Memory B cell (primary cell): Measurements from ENCODE around the gene BAD.

ENCODE experiments used
- ATAC-seq: fragments of 150-1000 bp; cut with Tn5 transposase; 2 replicates; pipeline ENCODE4 v1.10.0; 2021; ENCODE audit warnings: low read depth, mild to moderate bottlenecking, moderate library complexity
- DNase-seq, 2 donors: peaks; one replicate each; pipeline ENCODE4 v3.0.0; 2022; ENCODE audit warnings: low spot score in 2 of 2
- H3K27ac Mint-ChIP-seq: one replicate; pipeline ENCODE4 v1.8.0; 2022; ENCODE audit warnings: mild to moderate bottlenecking, moderate library complexity, mixed read lengths
- H3K27me3 Mint-ChIP-seq: one replicate; pipeline ENCODE4 v1.8.0; 2022; ENCODE audit warnings: mixed read lengths
- H3K36me3 Mint-ChIP-seq: one replicate; pipeline ENCODE4 v1.8.0; 2022; ENCODE audit warnings: mild to moderate bottlenecking, mixed read lengths
- H3K4me1 Mint-ChIP-seq: one replicate; pipeline ENCODE4 v1.8.0; 2022; ENCODE audit warnings: mixed read lengths
- H3K4me3 Mint-ChIP-seq: one replicate; pipeline ENCODE4 v1.8.0; 2022; ENCODE audit warnings: mild to moderate bottlenecking, moderate library complexity, mixed read lengths
- H3K9me3 Mint-ChIP-seq: one replicate; pipeline ENCODE4 v1.8.0; 2022; ENCODE audit warnings: mixed read lengths

Gene BAD

DNA sequence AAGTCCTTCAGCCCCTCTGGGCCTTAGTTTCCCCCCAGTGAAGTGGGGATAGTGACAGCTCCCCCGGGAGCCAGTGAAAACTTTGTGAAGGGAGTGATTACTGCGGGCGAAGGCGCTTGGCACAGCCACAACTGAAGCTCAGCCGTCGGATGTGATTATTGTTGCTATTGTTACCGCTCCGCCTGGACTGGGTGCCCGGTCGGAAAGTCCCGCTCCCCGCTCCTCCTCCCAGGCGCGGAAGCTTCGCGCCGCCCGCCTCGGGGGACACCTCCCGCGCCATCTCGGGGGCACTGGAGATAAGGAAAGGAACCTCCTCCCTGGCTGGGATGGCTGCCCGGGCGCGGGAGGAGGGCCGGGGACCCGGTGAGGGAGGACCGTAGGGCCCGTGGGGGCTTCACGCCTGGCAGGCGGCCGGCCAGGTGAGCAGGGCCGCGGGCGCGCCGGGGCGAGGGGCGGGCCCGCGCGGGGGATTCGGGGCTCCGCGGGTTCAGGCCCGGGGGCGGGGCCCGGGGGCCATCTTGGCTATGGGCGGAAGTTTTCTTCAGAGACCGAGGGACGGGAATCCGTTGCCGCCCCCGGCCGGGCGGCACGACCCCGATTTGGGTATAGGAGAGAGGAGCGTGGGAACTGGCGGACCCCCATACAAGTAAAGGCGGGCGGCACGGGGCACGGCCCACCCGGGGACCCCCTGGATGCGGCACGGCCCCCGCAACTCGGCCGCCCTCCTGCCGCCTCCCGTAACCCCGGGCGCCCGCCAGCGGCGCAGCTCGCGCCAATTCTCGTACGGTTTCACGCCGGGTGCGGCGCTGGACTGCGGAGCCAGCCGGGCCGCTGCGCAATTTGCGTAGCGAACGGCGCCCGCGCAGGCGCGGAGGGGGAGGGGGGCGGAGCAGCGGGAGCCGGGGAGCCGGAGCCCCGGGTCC is 758 bp upstream of the BAD start, which contains the start of gene GPR137:
GPR137 (plus strand) TSS at position 887 of the 923 bp plus-strand sequence. CDS start 677 bp downstream, outside the sequence.
- Mint-ChIP-seq H3K27ac (peak within 1 kb of the TSS; percentile 99), H3K4me1 (peaks cover 13% of the 10 kb centered on the region), H3K27me3 (no peaks in the 10 kb centered on the region), H3K4me3 (peak within 1 kb of the TSS; percentile 97), H3K9me3 (no peaks in the 10 kb centered on the region), H3K36me3 (peaks cover 6% of the 10 kb centered on the region)
- DNase-seq (peak; percentile 98 to 100), ATAC-seq (peak; percentile 71)

DNA sequence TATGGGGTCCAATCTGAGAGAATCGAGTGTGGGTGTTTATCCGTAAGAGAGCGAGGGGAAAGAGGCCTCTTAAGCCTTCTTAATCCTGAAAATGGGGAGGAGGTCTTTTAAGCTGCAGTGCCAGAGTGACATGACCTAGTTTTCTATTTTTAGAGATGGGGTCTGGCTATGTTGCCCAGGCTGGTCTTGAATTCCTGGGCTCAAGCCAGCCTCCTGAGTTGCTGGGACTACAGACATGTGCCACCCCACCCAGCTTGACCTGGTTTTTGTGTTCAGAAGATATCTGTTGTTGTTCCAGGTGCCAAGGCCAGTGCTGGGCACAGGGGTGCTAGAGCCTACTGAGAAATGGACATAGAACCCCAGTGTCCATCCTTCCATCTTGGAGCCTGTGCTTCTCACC is 1.4 kb downstream of the BAD start:
- DNase-seq (no peak), ATAC-seq (no peak)
- Mint-ChIP-seq H3K27ac (peak overlapping the region; percentile 99), H3K4me1 (peaks cover 13% of the 10 kb centered on the region), H3K9me3 (no peaks in the 10 kb centered on the region), H3K4me3 (peak overlapping the region; percentile 51), H3K27me3 (no peaks in the 10 kb centered on the region), H3K36me3 (peaks cover 11% of the 10 kb centered on the region)

DNA sequence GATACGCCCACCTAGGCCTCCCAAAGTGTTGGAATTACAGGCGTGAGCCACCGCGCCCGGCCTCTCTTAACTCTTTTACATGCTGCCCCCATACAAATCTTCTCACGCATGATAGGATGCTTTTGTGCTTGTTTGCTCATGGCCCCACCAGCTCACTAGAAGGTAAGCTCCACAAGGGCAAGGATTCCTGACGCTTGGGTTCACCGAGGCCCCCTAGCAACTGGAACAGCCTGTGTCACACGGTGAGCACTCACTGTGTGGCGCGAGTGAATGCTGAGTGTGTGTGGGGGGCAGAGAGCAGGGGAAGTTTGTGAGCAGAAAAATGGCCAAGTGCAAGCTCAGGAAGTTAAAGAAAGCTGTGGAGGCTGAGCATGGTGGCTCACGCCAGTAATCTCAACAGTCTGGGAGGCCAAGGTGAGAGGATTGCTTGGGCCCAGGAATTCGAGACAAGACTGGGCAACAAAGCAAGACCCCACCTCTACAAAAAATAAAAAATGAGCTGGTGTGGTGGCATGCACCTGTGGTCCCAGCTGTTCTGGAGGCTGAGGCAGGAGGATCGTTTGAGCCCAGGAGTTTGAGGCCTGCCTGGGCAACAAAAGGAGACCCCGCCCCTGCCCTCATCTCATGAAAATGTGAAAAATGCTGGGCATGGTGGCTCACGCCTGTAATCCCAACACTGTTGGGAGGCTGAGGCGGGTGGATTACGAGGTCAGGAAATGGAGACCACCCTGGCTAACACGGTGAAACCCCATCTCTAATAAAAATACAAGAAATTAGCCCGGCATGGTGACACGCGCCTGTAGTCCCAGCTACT is 2.3 kb downstream of the BAD start:
- peak overlapping the region; percentile 62 for H3K27ac Mint-ChIP-seq
- H3K4me3 Mint-ChIP-seq: no peak overlapping the region

DNA sequence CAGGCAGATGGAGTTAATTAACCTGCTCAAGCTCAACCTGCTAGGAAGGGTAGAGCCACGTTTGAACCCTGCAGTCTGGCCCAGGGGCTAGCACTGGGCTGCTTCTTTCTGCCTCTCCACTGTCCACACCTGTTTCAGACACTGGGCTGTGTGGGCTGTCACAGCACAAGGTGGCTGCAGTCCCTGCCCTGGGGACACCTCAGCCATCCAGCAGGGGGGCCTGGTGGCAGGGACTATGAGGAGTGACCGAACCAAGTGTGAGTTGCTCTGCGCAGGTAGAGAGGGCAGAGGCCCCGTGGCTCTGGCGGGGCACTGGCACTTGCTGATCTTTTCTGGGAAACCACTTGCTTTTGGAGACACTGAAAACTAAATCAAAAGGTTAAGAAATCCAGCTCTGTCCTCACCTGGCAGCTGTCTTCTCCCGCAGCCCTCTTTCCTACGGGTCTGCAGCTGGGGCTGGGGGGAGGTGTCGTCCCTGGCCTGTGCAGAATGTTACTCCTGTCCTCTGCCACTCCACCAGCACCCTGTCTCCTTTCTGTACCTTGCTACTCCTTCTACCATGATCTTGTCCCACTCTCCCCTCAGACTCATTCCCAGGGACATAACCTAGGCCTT is 5.8 kb downstream of the BAD start:
- DNase-seq (no peak), ATAC-seq (no peak)
- peaks cover 3% of the 10 kb centered on the region for H3K4me1 Mint-ChIP-seq
- no peaks in the 10 kb centered on the region for H3K27me3 Mint-ChIP-seq
- H3K9me3 Mint-ChIP-seq: no peaks in the 10 kb centered on the region
- peaks cover 11% of the 10 kb centered on the region for H3K36me3 Mint-ChIP-seq
- no peak overlapping the region for H3K27ac Mint-ChIP-seq
- no peak overlapping the region for H3K4me3 Mint-ChIP-seq

More for the DNA sequence above, 2.3 kb downstream of the BAD start:
- Mint-ChIP-seq H3K36me3 (peaks cover 11% of the 10 kb centered on the region), H3K4me1 (peaks cover 13% of the 10 kb centered on the region), H3K9me3 (no peaks in the 10 kb centered on the region), H3K27me3 (no peaks in the 10 kb centered on the region)
- DNase-seq (no peak), ATAC-seq (no peak)

DNA sequence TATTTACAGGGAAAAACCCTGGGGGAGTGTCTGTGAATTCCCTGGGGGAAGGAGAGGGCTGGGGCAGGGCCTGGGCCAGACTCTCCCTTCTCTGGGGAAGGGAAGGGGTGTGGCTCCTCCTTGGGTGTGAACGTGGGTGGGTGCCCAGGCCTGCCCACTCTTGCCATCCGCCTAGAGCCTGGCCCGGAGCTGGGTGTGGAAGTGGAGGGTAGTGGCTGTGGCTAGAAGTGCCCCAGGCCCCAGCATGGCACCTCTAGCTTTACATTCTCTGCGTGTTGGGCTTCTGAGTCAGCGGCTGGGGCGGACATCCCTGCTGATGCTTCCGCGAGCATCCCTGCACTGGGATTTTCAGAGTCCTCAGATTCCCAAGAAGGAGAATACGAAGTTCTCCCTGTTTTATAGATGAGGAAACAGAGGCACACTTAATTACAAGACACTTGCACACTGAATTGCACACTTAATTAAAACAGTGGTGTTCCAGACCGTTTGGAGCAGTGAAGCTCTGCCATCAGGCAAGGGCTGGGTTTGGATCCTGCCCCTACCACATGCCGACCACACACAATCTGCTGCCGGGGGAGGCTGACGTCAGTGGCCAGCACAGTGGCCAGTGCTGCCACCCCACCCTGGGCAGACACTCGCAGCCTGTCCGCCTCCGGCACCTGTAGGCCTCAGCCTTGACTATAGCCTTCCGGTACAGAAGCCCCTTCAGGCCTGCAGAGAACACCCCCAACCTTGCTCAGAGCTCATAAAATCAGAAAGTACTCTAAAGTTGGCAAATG is 7.6 kb downstream of the BAD start:
- ATAC-seq: no peak
- Mint-ChIP-seq H3K9me3 (no peaks in the 10 kb centered on the region), H3K27ac (no peak overlapping the region)

DNA sequence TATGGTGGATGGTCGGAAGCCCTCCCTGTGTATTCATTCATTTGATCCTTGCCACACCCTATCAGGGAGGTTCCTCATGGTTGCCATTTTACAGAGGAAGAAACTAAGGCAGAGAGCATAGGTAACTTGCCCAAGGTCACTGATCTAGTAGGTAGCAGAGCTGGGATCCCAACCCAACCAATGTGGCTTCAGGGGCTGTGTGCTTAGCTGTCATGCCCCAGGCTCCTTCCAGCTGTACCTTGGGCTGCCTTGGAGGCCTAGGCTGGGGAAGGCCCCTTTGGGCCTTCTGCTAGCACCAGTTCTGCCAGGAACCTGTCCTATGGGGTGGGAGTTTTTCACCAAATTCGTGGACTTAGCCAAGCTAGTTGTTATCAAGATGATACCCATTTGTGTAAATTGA is 8.6 kb downstream of the BAD start:
- no peaks in the 10 kb centered on the region for H3K9me3 Mint-ChIP-seq
- H3K4me3 Mint-ChIP-seq: no peak overlapping the region
- H3K36me3 Mint-ChIP-seq: peaks cover 5% of the 10 kb centered on the region
- DNase-seq (no peak), ATAC-seq (no peak)
- H3K27ac Mint-ChIP-seq: no peak overlapping the region
- peaks cover under 1% of the 10 kb centered on the region for H3K4me1 Mint-ChIP-seq
- no peaks in the 10 kb centered on the region for H3K27me3 Mint-ChIP-seq

More for the DNA sequence above, 7.6 kb downstream of the BAD start:
- Mint-ChIP-seq H3K4me1 (no peaks in the 10 kb centered on the region), H3K36me3 (peaks cover 8% of the 10 kb centered on the region), H3K27me3 (no peaks in the 10 kb centered on the region), H3K4me3 (no peak overlapping the region)
- no peak for DNase-seq

- H3K27me3 Mint-ChIP-seq: no peaks in the 10 kb centered on the region
- ATAC-seq: no peak
- no peak overlapping the region for H3K4me3 Mint-ChIP-seq
- H3K36me3 Mint-ChIP-seq: peaks cover 5% of the 10 kb centered on the region
- no peaks in the 10 kb centered on the region for H3K9me3 Mint-ChIP-seq
- H3K27ac Mint-ChIP-seq: no peak overlapping the region
- peaks cover 4% of the 10 kb centered on the region for H3K4me1 Mint-ChIP-seq
- DNase-seq: no peak
Observed at GRCh38 chr11:64275031-64275800, 9.2 kb downstream of the BAD start.

GRCh38 chr11:64269540-64270220 is 14.8 kb downstream of the BAD start:
- DNase-seq: peak; percentile 88 to 91
- Mint-ChIP-seq H3K36me3 (no peaks in the 10 kb centered on the region), H3K9me3 (no peaks in the 10 kb centered on the region)

DNA sequence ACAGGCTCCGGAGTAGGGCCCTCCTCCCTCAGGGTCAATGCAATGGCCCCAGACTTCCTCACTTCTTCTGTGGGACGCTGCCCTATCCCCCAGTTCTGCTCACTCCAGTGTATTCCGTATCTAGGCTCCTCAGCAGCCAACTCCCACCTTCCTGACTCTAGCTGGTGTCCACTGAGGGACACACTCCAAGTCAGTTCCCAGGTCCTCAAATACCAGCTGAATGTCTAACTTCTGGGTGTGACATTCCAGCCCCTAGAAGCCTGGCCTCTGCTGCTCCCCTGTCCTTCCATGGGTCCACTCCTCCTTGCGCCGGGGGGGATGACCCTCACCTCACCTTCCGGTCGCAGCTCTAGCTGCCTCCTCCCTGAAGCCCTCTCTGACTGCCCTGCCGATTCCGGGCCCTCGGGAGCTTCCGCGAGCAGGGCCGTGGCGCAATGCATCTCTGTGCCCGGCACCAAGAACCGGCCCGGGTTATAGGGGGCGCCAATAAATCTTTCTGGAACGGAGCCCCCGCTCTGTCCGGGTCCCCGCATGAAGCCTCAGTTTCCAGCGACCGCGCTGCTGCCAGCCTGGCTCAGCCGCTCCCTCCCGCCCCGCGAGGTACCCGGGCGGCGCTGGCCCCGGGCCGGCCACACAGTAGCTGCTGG is 15.4 kb downstream of the BAD start:
- DNase-seq (no peak), ATAC-seq (no peak)
- H3K27me3 Mint-ChIP-seq: no peaks in the 10 kb centered on the region
- H3K4me1 Mint-ChIP-seq: peaks cover 13% of the 10 kb centered on the region
- peak overlapping the region; percentile 97 for H3K4me3 Mint-ChIP-seq
- no peaks in the 10 kb centered on the region for H3K9me3 Mint-ChIP-seq
- no peaks in the 10 kb centered on the region for H3K36me3 Mint-ChIP-seq
- H3K27ac Mint-ChIP-seq: peak overlapping the region; percentile 95

More at GRCh38 chr11:64269540-64270220, 14.8 kb downstream of the BAD start:
- H3K4me1 Mint-ChIP-seq: peaks cover 13% of the 10 kb centered on the region
- H3K27ac Mint-ChIP-seq: peak overlapping the region; percentile 95
- H3K4me3 Mint-ChIP-seq: peak overlapping the region; percentile 97
- no peaks in the 10 kb centered on the region for H3K27me3 Mint-ChIP-seq
- peak; percentile 70 for ATAC-seq

DNA sequence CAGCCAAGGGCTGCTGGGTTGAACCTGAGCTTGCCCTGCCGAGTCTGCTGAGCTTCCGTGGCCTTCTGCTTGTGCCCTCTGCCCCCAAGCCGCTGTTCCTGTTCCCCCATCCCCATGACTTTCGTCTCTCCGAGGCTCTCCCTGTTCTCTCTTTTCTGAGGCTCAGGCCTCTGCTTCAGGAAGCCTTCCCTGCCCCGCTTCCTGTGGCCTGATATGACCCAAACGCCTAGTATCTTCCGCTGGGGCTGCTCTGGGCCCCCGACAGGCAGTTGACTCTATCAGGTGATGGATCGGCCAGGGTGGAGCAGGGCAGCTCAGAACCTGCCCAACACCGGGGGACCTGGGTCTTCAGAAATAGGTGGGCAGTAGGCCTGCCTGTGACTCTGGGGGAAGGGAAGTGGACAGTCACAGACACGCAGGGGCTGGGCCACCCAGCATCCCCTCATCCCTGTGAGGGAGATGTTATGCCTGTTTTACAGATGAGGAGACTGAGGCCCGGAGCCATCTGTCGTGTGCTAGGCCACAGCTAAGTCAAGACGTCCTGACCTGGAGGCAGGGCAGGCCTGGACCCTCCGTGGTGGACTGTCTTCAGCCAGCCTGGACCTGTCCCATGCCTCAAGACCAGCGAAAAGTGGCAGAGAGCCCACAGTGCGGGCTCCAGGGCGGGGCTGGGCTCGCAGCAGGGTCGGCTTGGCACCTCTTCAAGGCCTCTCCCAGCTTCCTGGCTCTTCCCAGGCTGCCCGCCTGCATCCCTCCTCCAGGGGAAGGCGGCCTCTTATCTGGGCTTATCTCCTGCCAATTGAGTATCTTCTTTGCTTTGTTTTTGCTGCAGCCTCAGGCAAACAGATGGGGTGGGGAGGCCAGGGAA is 16.2 kb downstream of the BAD start:
- peaks cover 13% of the 10 kb centered on the region for H3K4me1 Mint-ChIP-seq
- ATAC-seq (no peak), DNase-seq (no peak)
- no peaks in the 10 kb centered on the region for H3K27me3 Mint-ChIP-seq
- no peaks in the 10 kb centered on the region for H3K9me3 Mint-ChIP-seq
- H3K27ac Mint-ChIP-seq: peak overlapping the region; percentile 95
- H3K4me3 Mint-ChIP-seq: peak overlapping the region; percentile 97
- H3K36me3 Mint-ChIP-seq: no peaks in the 10 kb centered on the region

- Mint-ChIP-seq H3K27ac (no peak overlapping the region), H3K9me3 (no peaks in the 10 kb centered on the region), H3K4me1 (peaks cover 13% of the 10 kb centered on the region), H3K4me3 (peak overlapping the region; percentile 46), H3K27me3 (no peaks in the 10 kb centered on the region), H3K36me3 (peaks cover 2% of the 10 kb centered on the region)
- DNase-seq (no peak), ATAC-seq (no peak)
Observed at GRCh38 chr11:64267207-64267945, 17.1 kb downstream of the BAD start.
